ENCODE measurements around the gene TLL2.

GRCh38 chr10:96401036-96401435 lies 112.7 kb downstream of the TLL2 start:
- TF ChIP-seq CTCF (conservative IDR thresholded peaks at IDR 0.05; ENCODE audit: low read depth in 2 of 2), result no peak
- no peak for TF ChIP-seq CREB1 (CRISPR knock-in tag; IDR thresholded peaks at IDR 0.05; ENCODE audit: low read depth)
- TF ChIP-seq POLR2AphosphoS5 (IDR thresholded peaks at IDR 0.05; ENCODE audit: low read depth), result no peak
